GM10847 (cell line): ENCODE measurements around the gene SV2B.

Experiments used
- POLR2A ChIP-seq: IDR thresholded peaks from 2 replicates; pipeline ENCODE4 v1.6.1; 2011; ENCODE audit not compliant: insufficient read length; ENCODE audit errors: extremely low read depth

Gene SV2B

GRCh38 chr15:91308199-91308598 is 208.1 kb downstream of the SV2B start:
- TF ChIP-seq POLR2A, result no peak

DNA sequence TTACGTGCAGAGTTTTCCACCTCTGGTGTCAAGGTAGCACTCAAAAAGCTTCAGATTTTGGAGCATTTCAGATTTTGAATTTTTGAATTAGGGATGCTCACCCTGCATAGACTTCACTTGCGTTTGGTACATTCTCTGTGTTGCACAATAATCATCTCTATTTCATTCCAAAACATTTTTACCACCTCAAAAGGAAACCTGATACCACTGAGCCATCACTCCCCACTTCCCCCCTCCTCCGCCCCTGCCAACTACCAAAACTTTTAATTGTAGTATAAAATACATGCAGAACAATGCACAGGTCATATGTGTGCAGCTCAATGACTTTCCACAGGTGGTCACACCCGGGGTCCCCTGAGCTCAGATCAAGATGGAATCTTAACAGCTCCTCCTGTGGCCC is 208.8 kb downstream of the SV2B start:
- no peak for TF ChIP-seq POLR2A

GRCh38 chr15:91311986-91312385 is 211.9 kb downstream of the SV2B start:
- no peak for TF ChIP-seq POLR2A

GRCh38 chr15:91316126-91316525 is 216.1 kb downstream of the SV2B start:
- TF ChIP-seq POLR2A, result no peak

DNA sequence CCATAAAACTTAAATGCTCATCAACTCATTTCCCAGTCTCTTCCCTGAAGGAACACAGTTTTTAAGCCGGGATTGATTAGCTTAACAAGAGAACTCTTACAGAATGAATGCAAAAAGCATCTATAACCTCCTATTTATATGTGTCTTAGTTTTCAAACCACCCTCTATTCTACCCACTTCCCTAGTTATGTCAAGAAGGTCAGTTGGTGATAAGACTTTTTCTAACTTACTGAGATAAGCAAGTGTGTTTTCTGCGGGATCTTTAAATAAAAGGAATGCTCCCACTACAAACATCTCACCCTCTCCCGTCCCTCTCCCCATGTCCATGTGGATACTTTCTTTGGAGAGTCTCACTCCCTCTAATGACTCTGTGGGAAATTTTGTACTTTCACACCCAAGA is 218.5 kb downstream of the SV2B start:
- no peak for TF ChIP-seq POLR2A

GRCh38 chr15:91318931-91319330 is 218.9 kb downstream of the SV2B start:
- no peak for TF ChIP-seq POLR2A

GRCh38 chr15:91319371-91320059 is 219.5 kb downstream of the SV2B start:
- TF ChIP-seq POLR2A, result no peak

- TF ChIP-seq POLR2A, result no peak
These were observed 220.0 kb downstream of the SV2B start for GRCh38 chr15:91320101-91320500.

- no peak for TF ChIP-seq POLR2A
These were observed 229.9 kb downstream of the SV2B start for GRCh38 chr15:91329914-91330313.

DNA sequence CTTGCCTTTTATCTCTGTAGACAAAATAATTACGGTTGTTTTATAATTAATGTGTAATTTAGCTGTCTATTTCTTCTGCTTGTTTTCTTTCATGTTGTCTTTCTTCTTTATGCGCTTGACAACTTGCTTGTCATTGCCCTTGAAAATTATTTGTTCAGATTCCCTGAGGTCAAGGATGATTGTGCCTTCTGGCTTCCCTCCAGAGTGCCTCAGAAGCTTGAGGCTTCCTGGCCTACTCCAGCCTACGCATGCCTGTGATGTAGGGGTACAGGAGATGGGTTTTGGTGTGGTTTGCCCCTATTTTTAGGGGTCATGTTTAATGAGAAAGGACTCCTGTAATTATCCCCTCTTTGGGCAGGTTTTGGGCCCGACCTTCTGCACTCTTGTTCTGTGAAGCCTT is 231.5 kb downstream of the SV2B start:
- TF ChIP-seq POLR2A, result no peak

DNA sequence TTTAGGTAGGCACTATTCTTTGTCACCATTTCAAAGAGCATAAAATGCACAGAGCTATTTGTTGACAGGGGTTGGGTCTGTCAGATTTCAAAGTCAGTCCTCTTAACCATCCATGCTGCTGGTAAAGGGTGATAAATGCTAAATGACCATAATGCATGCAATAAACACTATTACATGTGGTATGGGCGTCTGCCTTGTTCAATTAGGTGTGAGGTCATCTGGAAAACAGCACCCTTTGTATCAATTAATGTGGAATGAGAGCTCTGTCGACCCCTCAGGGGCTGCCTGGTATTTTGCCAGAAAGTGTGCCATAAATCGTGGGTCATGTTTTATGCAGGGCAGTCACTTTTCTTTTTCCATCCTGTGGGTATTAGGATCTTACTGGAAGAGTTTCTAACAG is 235.6 kb downstream of the SV2B start:
- TF ChIP-seq POLR2A, result no peak

DNA sequence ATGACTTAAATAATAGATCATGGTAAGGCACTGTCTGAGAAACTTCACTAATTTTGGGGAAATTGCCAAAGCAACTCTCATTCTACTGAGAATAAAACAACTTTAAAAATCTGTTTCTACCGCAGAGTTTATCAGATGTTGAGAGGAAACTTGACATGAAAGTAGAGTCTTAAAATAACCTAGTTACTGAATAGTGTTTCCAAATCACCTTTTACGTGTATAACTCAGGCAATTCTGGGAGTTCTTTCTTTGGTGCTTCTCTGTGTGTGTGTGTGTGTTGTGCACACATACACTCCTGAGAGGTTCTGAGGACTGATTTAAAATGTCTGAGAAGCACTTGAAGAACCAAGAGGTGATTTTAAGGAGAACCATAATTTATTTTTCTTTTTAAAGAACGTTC is 236.6 kb downstream of the SV2B start:
- TF ChIP-seq POLR2A, result no peak

DNA sequence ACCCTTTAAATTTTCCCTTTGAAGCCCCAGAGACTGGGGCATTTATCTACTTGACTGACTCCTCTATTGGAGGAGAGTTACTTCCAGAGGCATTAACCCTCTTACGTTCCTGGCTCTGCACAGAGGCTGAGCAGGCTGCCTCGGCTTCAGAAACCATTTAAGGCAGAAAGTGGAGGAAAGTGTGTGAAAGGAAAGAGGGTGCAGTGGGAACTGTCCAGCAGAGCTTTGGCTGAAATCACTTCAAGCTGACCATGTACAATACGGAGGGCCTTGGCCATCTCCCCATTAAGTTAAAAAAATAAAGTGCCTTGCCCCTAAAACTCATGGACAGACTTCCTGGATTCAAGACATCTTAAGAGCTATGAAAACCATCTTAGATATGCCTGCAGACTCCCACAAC is 238.7 kb downstream of the SV2B start:
- no peak for TF ChIP-seq POLR2A

- TF ChIP-seq POLR2A, result no peak
These were observed 242.0 kb downstream of the SV2B start for GRCh38 chr15:91342097-91342496.

- TF ChIP-seq POLR2A, result no peak
These were observed 245.7 kb downstream of the SV2B start for GRCh38 chr15:91345736-91346135.

DNA sequence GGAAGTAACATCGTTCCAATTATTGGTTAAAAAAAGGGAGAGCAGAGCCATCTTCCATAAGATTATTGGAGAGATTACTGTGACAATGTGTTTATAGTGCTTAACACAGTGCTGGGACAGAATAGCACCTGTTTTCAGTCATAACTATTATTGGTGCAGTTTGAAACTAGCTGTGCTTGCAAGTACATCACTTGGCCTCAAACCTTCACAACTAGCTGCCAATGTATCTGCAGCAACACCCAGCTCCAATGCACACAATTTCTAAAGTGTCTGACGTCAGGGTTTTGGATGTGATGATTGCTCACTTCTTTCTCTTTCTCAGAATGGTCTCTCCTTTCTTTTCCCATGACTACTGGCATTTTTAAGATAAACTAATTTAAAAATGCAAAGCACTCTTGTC is 246.2 kb downstream of the SV2B start:
- TF ChIP-seq POLR2A, result no peak

DNA sequence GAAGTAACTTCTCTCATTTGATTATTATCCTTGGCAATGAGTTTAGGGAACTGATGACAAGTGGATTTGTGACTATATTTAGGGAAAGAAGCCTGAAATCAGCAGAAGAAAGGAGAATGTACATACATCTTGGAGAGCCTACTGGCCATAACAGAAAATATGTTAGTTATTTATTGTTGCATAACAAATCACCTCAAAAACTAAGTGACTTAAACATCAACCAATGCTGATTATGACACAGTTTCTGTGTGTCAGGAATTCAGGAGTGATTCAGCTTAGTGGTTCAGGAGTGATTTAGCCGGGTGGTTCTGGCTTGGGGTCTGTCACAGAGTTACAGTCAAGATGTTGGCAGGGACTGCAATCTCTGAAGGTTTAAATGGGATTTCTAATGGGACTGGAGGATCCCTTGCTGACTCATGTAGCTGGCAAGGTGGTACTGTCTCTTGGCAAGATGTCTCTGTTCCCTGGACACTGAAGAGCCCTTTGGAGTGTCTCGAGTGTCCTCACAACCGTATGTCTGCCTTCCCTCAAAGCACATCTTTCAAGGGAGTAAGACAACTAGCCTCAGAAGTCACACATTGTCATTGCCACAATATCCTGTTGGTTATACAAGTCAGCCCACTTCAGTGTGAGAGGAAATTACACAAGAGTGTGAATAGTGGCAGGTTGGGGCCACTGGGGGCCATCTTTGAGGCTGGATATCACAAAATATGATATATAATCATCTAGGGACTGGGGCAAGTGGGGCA is 248.9 kb downstream of the SV2B start:
- TF ChIP-seq POLR2A, result no peak
